NCI-H510A treated with DMSO at 0.1 percent for 48 hours (cell line): Measurements from ENCODE around the gene RCAN2.

Source experiments
- DNase-seq: peaks from one replicate; lab custom pipeline; 2025; lab: John Stamatoyannopoulos, UW

RCAN2 gene

DNA sequence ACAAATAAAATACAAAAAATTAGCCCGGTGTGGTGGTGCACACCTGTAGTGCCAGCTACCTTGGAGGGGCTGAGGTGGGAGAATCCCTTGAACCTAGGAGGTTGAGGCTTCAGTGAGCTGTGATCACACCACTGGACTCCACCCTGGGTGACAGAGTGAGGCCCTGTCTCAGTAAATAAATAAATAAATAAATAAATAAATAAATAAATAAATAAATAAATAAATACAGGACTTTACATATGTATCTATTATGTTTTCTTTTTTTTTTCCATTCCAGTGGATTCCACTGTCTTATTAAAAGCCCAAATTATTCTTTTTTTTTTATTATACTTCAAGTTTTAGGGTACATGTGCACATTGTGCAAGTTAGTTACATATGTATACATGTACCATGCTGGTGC is 279.3 kb downstream of the RCAN2 start:
- DNase-seq, result no peak

DNA sequence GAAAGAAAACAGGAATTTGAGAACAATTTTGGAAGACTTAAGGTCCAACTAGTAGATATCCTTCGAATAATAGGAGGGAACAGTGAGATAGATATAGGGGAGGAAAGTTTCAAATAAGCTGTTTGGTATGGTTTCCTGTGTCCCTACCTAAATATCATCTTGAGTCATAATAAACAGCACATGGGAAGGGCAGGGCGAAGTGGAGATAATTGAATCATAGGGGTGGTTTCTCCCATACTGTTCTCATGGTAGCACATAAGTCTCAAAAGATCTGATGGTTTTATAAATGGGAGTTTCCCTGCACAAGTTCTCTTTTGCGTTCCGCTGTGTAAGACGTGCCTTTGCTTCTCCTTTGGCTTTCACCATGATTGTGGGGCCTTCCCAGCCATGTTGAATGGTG is 281.0 kb downstream of the RCAN2 start:
- no peak for DNase-seq

DNA sequence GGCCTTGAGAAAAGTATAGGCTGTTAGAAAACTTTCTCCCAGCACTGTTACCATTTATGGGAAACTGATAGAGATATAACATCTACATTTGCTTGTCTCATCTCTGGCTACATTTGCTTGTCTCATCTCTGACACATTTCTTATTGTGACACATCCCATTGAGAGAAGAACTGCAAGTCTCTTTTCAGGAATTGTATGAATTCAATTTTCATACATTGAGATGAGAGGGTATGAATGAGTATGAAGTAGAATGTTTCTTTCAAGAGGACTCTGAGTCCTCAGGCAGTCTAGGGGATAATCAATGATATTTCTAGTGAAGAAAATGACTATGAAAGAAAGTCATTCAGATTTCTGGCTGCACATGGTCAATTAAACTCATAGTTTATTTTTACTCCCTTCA is 282.9 kb downstream of the RCAN2 start:
- DNase-seq, result no peak

DNA sequence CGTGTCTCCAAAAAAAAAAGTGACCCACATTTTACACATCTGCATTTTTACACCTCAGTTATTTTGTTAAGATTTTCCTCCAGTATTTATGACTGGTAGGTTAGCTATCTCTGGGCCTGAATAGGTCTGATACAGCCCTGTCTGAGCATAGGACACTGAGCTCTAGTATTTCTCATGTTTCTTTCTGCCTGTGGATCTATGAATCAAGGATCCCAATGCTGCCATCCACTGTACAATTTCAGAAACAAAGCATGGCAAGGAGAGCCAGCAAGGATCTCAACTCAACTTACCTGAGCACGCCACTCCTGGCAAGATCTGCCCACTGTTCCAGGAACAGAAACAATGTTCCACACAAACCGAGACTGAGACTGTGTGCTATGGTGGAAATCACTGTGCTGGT is 284.1 kb downstream of the RCAN2 start:
- no peak for DNase-seq

DNA sequence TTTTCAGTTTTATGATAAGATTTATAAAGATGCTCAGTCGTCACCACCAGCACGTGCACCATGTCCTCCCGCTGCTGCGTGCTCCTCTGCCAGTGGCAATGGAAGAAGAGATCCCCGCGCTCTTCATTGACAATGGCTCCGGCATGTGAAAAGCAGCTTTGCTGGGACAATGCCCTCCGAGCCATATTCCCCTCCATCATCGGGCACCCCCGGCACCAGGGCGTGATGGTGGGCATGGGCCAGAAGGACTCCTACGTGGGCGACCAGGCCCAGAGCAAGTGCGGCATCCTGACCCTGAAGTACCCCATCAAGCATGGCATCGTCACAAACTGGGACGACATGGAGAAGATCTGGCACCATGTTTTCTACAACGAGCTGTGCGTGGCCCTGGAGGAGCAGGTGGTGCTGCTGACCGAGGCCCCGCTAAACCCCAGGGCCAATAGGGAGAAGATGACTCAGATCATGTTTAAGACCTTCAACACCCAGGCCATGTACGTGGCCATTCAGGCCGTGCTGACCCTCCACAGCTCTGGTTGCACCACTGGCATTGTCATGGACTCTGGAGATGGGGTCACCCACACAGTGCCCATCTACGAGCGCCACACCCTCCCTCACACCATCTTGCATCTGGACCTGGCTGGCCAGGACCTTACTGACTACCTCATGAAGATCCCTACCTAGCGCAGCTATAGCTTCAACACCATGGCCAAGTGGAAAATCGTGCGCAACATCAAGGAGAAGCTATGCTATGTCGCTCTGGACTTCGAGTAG is 286.2 kb downstream of the RCAN2 start:
- DNase-seq, result no peak

DNA sequence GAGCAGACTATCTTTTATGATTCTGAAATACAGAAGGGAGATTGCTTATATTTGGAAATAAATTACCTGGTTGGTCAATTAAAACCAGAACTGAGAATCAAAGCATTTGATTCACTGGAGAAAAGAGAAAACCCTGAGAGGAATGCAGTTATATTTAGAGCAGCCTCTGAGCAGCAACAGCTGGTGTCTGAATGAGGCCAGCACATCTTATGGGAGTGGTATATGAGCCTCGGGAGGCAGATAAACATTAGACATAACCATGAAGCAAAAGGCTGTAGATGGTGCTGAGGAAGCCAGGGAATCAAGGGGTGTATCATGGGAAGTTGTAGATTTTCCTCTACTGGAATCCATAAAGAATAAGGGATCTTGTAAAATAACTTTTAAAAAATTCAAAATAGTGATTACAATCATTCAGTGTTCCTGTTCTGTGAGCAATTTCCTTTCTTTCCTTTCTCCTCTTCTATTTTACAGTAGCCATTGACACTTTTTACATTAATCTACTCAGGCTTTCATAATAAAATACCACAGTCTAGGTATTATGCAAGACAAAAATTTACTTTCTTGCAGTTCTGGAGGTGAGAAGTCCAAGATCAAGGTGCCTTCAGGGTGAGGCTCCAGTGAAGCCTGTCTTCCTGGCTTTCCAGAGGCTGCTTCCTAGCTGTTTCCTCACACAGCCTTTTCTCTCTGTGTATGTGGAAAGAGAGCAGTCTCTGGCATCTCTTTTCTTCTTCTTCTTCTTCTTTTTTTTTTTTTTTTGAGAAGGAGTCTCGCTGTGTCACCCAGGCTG is 287.7 kb downstream of the RCAN2 start:
- DNase-seq, result no peak

DNA sequence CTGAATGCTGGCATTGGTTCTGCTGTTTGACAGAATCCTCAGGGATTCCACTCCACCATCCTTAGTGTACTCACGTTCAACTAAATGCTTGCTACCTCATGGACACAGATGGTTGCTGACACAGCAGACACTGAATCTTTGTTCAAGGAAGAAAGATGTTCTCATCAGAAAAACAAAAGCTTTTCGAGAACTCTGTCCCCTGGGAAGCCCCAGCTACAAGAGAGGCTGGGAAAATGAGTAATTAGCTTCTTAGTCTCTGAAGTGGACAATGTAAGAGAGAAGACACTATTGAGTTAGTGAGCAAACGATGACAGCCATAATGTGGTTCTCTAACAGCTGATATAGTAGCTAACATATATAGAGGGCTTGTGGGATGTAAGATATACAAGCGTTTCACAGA is 289.5 kb downstream of the RCAN2 start:
- no peak for DNase-seq

DNA sequence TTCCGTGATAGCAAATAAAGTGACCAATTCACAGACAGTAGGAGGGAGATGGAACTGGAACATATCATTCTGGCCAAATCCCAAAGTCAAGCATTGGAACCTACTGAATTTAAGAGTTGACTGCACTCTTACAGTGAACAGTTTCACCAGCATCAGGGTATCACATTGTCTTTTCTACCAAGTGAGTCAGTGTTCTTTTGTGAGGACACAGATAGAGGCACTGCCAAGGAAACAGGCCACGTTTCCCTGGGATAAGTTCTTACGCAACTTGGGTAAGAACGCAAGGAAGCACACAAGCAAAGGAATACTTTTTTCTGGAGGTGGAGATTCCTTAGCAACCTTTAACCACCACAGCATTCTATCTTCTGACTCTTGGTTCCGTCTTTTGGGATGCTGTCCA is 291.9 kb downstream of the RCAN2 start:
- DNase-seq, result no peak

DNA sequence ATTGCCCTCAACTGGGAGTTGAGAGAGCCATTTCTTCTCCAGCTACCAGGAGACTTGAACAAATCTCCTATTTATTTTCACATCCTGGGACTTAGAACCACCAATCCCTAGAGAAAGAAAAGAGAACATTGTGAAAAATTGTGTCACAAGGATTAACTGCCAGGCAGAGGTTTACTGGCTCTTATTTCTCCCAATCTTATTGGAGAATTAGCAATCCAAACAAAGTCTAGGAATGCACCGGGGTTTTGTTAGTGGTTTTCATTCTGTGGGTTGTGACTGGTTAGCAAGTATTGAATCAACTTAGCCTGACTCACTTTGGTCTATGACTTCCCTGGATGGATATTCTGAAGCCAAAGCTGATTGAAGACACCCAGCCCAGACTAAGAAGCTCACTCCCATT is 299.3 kb downstream of the RCAN2 start:
- no peak for DNase-seq

DNA sequence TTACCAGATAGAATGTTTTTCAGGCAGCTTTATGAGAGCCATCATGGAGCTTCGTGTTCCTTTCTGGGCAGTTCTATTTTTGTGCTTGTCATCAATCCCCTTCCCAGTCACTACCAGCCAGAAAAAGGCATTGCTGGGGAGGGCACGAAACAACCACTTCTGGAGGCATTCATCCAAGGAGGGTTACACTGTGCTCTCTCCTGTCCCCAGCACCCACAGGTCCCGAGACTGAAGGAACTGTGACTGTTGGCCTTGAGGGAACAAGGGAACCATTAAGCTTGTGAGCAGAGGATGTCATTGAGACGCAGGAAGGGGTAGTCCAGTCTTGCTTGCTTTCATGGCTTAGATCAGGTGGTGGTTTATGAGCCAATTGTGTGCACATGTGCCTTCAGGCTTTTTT is 300.4 kb downstream of the RCAN2 start:
- DNase-seq, result no peak

DNA sequence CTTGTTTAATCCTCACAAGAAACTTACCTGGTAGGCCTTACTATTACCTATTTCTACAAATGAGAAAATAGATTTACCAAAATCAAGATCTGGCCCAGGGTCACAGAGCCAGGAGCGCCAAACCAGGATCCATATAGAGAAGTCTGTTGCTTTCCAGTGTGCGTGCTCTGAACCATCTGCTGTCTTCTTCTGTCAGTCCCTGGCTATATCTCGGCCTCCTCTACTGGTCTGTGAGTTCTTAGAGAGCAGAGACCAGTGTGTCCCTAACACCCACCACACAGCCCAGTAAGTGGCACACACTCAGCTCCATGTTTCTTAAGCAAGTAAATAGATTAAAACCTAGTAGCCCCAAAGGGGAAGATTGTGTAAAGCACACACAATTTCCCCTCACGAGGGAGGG is 301.5 kb downstream of the RCAN2 start:
- DNase-seq, result no peak

DNA sequence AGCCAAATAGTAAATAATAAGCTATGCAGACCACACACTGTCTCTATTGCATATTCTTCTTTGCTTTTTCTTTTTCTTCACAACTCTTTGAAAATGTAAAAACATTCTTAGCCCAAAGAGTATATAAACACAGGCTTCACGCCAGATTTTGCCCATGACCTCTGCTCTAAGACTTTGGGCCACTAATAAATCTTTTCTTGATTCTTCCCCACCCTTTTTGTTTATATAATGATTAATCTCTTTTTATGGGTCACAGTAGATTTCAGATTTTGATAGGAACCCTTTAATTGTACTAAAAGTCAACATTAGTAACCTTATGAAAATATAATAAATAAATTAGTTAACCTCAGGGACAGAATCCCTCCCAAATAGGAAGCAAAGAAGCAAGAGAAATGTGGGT is 304.7 kb downstream of the RCAN2 start:
- DNase-seq, result no peak

DNA sequence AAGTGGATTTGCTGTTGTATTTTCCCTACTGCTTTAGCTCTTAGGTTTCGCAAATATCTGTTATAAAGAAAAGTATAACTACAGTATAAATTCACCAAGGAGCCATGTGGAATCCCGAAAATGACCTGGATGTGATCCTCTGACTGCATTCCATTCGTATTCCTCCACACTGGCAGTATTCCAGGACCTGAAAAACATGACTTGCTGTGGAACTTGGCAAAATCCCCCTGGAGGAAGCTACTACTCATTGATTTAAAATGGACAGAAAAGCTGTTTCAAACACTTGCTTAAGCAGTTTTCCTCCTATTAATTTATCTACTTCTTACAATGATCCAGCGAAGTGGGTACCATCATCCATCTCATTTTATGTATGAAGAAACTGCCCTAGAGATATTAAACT is 307.1 kb downstream of the RCAN2 start:
- no peak for DNase-seq

DNA sequence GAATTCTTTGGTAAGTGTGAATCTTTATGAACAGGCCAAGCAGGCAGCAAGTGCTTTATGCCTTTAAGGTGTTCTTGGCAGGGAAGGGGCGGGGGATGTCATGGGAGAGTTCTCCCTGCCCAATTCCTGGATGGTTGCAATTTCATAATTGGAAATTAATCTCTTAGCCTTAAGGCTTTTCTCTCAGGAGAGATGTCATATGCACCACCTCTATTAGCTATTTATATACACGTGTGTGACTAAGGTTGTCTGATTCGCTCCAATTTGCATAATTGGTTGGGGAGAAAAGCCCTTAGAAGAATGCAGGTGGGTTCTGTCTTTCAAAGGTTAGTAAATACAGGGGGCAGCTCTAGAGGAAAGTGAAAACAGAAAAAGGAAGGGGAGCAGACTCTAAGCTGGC is 315.3 kb downstream of the RCAN2 start:
- DNase-seq, result no peak

DNA sequence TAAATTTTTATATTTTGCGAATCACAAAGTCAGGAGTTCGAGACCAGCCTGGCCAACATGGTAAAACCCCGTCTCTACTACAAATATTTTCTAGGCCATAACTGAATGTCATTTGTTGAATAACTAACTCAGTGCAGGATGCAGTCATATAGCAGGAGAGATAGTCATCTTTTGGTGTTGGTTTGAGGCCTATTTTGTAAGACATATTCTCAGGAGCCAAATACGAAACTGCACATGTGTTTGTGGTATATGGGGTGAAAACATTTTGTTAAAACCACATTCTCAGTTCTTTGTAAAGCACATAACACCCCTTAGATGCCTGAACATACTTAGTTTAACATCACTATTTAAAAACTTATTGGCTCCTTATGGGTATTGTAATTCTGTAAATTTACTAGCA is 315.8 kb downstream of the RCAN2 start:
- no peak for DNase-seq

DNA sequence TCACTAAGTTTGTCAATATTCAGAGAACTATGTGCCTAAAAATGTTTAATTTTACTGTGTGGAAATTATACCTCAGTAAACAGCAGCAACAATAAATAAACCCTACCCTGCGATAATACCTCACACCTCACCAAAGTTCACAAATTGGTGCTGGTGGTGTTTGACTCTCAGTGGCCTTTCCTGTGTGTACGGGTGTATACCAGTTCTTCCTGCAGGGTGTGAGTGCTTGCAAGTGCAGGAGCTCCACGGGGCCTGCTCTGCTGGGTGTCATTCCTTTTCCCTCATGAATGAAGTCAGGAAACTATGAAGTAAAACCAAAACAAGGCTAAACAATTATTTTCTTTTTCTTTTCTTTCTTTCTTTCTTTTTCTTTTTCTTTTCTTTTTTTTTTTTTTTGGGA is 316.3 kb downstream of the RCAN2 start:
- DNase-seq, result no peak

DNA sequence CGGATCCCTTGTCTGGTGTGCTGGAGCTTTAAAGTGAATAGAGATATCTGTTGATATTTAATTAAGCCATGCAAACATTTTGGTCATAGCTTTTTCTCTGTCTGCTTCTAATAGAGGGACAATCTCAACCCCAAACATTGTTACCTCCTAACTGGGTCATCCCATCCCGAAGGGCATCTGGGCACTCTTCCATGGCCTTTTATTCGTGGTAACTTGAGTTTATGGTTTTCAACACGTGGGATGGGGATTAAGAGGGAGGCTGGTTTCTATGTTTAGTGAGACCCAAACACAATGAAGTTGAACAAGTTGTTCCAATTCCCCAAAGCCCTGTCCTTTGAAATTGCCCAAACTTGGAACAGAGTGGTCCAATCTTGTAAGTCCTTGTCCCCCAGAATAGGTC is 319.1 kb downstream of the RCAN2 start:
- no peak for DNase-seq
